ENCODE results near the gene FADS1. TPM values are rescaled to one million over a fixed set of nuclear protein-coding genes. Genes with fewer than 3 reads are reported as not detected.

The FADS1 gene
- total and polyA plus RNA-seq, 4 donors, result 11.8 to 61.1 (median 32.0) TPM

DNA sequence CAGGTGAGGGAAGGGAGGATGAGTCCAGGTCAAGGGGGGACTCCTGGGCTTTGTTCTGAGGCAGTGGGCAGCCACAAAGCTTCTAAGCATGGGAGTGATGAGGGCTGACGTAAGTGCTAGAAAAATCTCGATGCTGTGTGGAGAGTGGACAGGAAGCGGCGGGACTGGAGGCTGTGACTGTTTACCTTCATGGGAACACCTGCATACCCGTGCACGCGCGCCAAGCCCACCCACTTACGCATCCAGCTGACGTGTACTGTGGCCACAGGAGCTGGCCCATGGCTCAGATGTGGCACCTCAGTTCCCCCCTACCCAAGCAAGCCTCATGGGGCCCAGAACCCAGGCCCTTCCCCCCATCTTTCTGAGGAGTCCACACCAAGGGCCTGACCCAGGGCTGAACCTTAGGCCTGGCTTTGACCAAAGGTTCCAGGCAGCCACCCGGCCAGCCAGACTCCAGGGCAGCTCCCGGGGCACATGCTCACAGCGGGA is 50.4 kb downstream of the FADS1 start:
- H3K27ac ChIP-seq (ENCODE audit: low read depth in 1 of 2, low read length in 2 of 2), result no peak overlapping the region
- no peaks in the 10 kb centered on the region for H3K36me3 ChIP-seq (ENCODE audit: control insufficient read depth in 1 of 2, insufficient read depth in 2 of 2, low read length in 1 of 2)

DNA sequence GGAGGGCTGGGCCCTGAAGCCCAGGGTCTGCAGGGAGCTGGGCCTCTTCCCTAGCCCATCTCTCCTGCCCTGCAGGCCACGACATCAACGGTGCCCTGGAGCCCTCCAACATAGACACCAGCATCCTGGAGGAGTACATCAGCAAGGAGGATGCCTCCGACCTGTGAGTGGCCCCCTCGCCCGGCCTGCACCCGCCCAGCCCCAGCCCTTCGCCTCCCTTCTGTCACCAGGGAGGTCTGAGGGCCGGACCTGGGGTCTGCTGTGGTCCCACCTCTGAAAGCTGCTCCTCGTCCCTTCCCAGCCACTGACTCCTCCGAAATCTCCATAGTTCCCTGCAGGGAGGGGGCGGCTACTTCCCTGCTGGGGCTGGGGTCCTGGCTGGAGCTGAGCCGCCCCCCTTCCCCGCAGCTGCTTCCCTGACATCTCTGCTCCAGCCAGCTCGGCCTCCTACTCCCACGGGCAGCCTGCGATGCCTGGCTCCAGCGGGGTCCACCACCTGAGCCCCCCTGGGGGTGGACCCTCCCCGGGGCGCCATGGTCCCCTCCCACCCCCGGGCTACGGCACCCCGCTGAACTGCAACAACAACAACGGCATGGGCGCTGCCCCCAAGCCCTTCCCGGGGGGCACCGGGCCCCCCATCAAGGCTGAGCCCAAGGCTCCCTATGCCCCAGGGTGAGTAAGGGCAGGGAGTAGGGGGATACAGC is 51.1 kb downstream of the FADS1 start:
- intact Hi-C loops (cut with DNase I), result no loop called here
- WGBS, 2 donors, result 81 to 84% methylated on average over 24 to 26 of the region's 26 CpGs
- H3K27me3 ChIP-seq (ENCODE audit: control insufficient read depth in 1 of 2, insufficient read depth in 2 of 2, low read length in 1 of 2), result no peaks in the 10 kb centered on the region
- H3K27ac ChIP-seq (ENCODE audit: low read depth in 1 of 2, low read length in 2 of 2), result no peak overlapping the region
- H3K4me3 ChIP-seq (ENCODE audit: low read length in 2 of 2), result no peak overlapping the region
- no peak for ATAC-seq (ENCODE audit: low FRiP score)
- no peaks in the 10 kb centered on the region for H3K36me3 ChIP-seq (ENCODE audit: control insufficient read depth in 1 of 2, insufficient read depth in 2 of 2, low read length in 1 of 2)
- H3K9me3 ChIP-seq (ENCODE audit: control insufficient read depth, low read length), result no peaks in the 10 kb centered on the region
- no peaks in the 10 kb centered on the region for H3K4me1 ChIP-seq (ENCODE audit: control insufficient read depth in 1 of 2, insufficient read depth in 2 of 2, low read length in 2 of 2)
- no peak for DNase-seq

More for the DNA sequence above, 50.4 kb downstream of the FADS1 start:
- ATAC-seq (ENCODE audit: low FRiP score) (no peak), DNase-seq (no peak)
- WGBS, 2 donors, result 75 to 84% methylated on average over 13 of the region's 13 CpGs
- Histone ChIP-seq H3K4me3 (ENCODE audit: low read length in 2 of 2) (no peak overlapping the region), H3K9me3 (ENCODE audit: control insufficient read depth, low read length) (no peaks in the 10 kb centered on the region), H3K4me1 (ENCODE audit: control insufficient read depth in 1 of 2, insufficient read depth in 2 of 2, low read length in 2 of 2) (no peaks in the 10 kb centered on the region), H3K27me3 (ENCODE audit: control insufficient read depth in 1 of 2, insufficient read depth in 2 of 2, low read length in 1 of 2) (no peaks in the 10 kb centered on the region)
- intact Hi-C loops (cut with DNase I), result no loop called here

DNA sequence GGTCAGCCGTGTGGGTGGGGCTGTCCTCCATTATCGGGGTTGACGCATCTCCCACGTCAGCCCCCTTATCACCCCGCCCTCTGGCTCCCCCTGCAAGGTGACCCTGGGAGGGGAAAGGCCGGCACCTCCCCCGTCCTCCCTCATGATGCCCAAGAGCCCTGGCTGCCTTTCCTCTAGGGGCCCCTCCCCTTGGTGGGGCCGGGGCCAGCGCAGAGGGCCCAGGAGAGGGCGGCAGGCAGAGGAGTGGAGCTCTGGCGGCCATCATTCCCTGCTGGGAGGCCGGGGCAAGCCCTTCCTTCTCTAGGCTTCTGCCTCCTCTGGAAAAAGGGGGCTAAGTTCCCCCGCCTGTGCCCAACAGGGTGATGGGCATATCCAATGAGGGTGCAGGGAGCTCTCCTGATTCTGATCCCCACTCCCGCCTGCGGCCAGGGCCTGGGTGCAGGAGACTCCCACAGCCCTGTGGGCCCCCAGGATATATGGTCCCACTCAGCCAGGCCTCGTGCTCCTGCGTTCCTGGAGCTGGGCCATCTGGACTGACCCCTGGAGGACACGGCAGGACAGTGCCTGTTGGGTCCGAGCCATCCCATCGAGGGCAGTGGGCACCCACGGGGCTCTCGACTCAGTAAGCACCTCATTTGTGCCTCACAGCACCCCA is 52.1 kb downstream of the FADS1 start:
- H3K9me3 ChIP-seq (ENCODE audit: control insufficient read depth, low read length), result no peaks in the 10 kb centered on the region
- intact Hi-C loops (cut with DNase I), result no loop called here
- no peaks in the 10 kb centered on the region for H3K27me3 ChIP-seq (ENCODE audit: control insufficient read depth in 1 of 2, insufficient read depth in 2 of 2, low read length in 1 of 2)
- no peak overlapping the region for H3K27ac ChIP-seq (ENCODE audit: low read depth in 1 of 2, low read length in 2 of 2)
- WGBS, 2 donors, result 54 to 55% methylated on average over 22 of the region's 22 CpGs
- H3K4me3 ChIP-seq (ENCODE audit: low read length in 2 of 2), result no peak overlapping the region
- no peaks in the 10 kb centered on the region for H3K4me1 ChIP-seq (ENCODE audit: control insufficient read depth in 1 of 2, insufficient read depth in 2 of 2, low read length in 2 of 2)
- ATAC-seq (ENCODE audit: low FRiP score) (peak; percentile 20), DNase-seq (no peak)
- no peaks in the 10 kb centered on the region for H3K36me3 ChIP-seq (ENCODE audit: control insufficient read depth in 1 of 2, insufficient read depth in 2 of 2, low read length in 1 of 2)

DNA sequence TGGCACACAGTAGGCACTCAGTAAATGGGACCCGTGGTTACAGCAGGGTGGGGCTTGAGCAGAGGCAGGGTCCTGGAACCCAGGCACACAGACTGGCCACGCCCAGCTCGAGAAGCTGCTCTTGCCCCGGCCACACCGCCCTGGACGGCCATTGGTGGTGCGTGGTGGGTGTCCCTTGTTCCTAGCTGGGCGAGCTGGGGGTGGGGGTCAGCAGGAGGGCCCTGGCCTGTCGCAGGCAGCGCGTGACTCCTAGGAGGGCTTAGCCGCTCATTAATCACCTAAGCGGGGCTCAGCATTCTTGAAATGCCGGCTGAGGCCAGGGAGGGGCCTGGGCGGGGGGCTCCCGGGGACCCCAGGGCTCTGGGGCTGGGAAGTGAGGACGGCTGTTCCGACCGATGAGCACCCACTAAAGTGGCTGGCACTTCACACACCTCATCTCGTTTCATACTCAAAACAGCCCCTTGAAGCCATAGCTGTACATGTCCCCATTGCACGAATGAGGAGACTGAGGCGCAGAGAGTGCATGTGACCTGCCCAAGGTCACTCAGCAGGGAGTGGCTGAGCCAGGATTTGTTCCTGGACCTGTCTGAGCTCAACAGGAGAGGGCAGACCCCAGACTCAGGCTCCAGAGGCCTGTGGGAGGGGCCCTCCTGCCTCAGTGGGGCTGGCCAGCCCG is 52.7 kb downstream of the FADS1 start:
- intact Hi-C loops (cut with DNase I), result no loop called here
- no peak overlapping the region for H3K27ac ChIP-seq (ENCODE audit: low read depth in 1 of 2, low read length in 2 of 2)
- WGBS, 2 donors, result 67 to 75% methylated on average over 23 of the region's 23 CpGs

DNA sequence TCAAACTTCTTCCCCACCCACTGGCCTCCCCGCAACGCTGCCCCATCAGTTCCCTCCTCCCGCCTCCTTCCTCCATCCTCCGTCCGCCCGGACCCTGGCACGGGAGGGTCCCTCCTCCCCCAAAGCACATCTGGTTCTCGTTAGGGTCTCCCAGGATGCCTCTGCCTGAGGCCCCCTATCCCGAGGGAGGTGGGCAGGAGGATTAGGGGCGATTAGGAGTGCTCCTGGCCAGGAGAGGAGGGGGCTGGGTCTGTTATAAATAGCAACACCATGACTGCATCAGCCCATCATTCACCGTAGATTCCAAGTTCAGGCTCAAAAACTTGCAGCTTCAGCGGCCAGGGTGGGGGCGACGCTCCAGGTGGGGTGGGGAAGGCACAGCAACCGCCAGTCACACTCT is 54.0 kb downstream of the FADS1 start:
- intact Hi-C loops (cut with DNase I), result no loop called here
- no peaks in the 10 kb centered on the region for H3K4me1 ChIP-seq (ENCODE audit: control insufficient read depth in 1 of 2, insufficient read depth in 2 of 2, low read length in 2 of 2)
- no peaks in the 10 kb centered on the region for H3K36me3 ChIP-seq (ENCODE audit: control insufficient read depth in 1 of 2, insufficient read depth in 2 of 2, low read length in 1 of 2)
- no peaks in the 10 kb centered on the region for H3K27me3 ChIP-seq (ENCODE audit: control insufficient read depth in 1 of 2, insufficient read depth in 2 of 2, low read length in 1 of 2)
- ATAC-seq (ENCODE audit: low FRiP score) (no peak), DNase-seq (no peak)
- 32 to 38% methylated on average over 15 of the region's 15 CpGs for WGBS, 2 donors
- no peak overlapping the region for H3K27ac ChIP-seq (ENCODE audit: low read depth in 1 of 2, low read length in 2 of 2)
- no peak overlapping the region for H3K4me3 ChIP-seq (ENCODE audit: low read length in 2 of 2)
- H3K9me3 ChIP-seq (ENCODE audit: control insufficient read depth, low read length), result no peaks in the 10 kb centered on the region

More for the DNA sequence above, 52.7 kb downstream of the FADS1 start:
- H3K4me1 ChIP-seq (ENCODE audit: control insufficient read depth in 1 of 2, insufficient read depth in 2 of 2, low read length in 2 of 2), result no peaks in the 10 kb centered on the region
- DNase-seq (no peak), ATAC-seq (ENCODE audit: low FRiP score) (no peak)
- H3K9me3 ChIP-seq (ENCODE audit: control insufficient read depth, low read length), result no peaks in the 10 kb centered on the region
- H3K36me3 ChIP-seq (ENCODE audit: control insufficient read depth in 1 of 2, insufficient read depth in 2 of 2, low read length in 1 of 2), result no peaks in the 10 kb centered on the region
- no peak overlapping the region for H3K4me3 ChIP-seq (ENCODE audit: low read length in 2 of 2)
- no peaks in the 10 kb centered on the region for H3K27me3 ChIP-seq (ENCODE audit: control insufficient read depth in 1 of 2, insufficient read depth in 2 of 2, low read length in 1 of 2)

DNA sequence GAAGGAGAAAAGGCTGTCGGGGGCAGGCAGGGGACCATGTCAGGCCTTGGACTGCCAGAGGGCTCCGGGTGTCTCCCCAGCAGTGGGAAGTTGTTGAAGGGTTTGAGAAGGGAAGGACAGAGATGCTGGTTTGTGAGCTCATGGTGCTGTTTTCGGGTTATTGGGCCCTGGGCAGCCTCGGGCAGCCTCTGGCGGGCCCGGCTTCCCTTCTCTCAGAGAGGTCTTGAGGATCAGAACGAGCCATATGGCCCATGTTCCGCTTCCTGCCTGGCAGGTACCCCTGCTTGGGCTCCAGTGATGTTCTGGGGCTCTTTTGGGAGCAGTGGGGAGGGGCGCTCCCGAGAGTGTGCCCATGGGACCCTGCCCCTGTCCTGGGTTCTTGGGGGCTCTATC is 54.6 kb downstream of the FADS1 start:
- no peaks in the 10 kb centered on the region for H3K9me3 ChIP-seq (ENCODE audit: control insufficient read depth, low read length)
- no peak for DNase-seq
- H3K4me3 ChIP-seq (ENCODE audit: low read length in 2 of 2), result no peak overlapping the region
- WGBS, 2 donors, result 71 to 77% methylated on average over 10 of the region's 10 CpGs
- no peak overlapping the region for H3K27ac ChIP-seq (ENCODE audit: low read depth in 1 of 2, low read length in 2 of 2)
- ATAC-seq (ENCODE audit: low FRiP score), result no peak
- H3K27me3 ChIP-seq (ENCODE audit: control insufficient read depth in 1 of 2, insufficient read depth in 2 of 2, low read length in 1 of 2), result no peaks in the 10 kb centered on the region
- intact Hi-C loops (cut with DNase I), result no loop called here
- H3K4me1 ChIP-seq (ENCODE audit: control insufficient read depth in 1 of 2, insufficient read depth in 2 of 2, low read length in 2 of 2), result no peaks in the 10 kb centered on the region
- H3K36me3 ChIP-seq (ENCODE audit: control insufficient read depth in 1 of 2, insufficient read depth in 2 of 2, low read length in 1 of 2), result no peaks in the 10 kb centered on the region

DNA sequence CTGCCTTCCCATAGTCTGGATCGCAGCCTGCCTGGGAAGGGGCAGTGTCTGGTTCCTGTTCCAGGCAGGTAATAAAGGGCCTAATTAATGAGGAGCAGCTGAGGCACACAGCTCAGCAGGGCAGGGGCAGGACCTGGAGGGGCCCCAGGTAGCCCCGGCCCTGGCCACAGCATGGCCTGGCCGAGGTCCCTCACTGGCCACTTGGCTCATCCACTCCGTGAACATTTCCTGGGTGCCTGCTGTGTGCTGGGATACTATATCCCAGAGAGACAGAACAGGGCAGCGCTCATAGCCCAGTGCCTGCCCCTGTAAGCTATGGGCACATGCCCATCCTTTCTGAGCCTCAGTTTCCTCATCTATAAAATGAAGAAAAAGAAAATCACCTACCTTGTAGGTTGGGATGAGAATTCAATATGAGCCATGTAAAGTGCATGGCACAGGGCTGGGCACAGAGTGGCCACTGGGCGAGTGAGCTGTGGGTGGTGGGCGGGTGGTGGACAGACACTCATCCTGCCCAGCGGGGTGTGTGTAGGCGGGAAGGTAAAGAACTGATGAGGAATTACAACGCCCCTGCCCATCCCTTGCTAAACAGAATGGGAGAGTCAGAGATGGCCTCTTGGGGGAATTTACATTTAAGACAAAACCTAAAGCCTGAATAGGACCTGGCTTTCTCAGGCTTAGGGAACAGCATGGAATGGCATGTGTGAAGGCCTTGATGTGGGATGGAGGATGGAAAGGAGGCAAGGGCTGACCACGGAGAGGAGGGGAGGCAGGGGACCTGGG is 55.2 kb downstream of the FADS1 start:
- Histone ChIP-seq H3K4me1 (ENCODE audit: control insufficient read depth in 1 of 2, insufficient read depth in 2 of 2, low read length in 2 of 2) (no peaks in the 10 kb centered on the region), H3K27ac (ENCODE audit: low read depth in 1 of 2, low read length in 2 of 2) (no peak overlapping the region), H3K9me3 (ENCODE audit: control insufficient read depth, low read length) (no peaks in the 10 kb centered on the region), H3K36me3 (ENCODE audit: control insufficient read depth in 1 of 2, insufficient read depth in 2 of 2, low read length in 1 of 2) (no peaks in the 10 kb centered on the region), H3K4me3 (ENCODE audit: low read length in 2 of 2) (no peak overlapping the region), H3K27me3 (ENCODE audit: control insufficient read depth in 1 of 2, insufficient read depth in 2 of 2, low read length in 1 of 2) (no peaks in the 10 kb centered on the region)
- intact Hi-C loops (cut with DNase I), result no loop called here
- WGBS, 2 donors, result 87 to 90% methylated on average over 11 of the region's 11 CpGs
- no peak for ATAC-seq (ENCODE audit: low FRiP score)
- no peak for DNase-seq

DNA sequence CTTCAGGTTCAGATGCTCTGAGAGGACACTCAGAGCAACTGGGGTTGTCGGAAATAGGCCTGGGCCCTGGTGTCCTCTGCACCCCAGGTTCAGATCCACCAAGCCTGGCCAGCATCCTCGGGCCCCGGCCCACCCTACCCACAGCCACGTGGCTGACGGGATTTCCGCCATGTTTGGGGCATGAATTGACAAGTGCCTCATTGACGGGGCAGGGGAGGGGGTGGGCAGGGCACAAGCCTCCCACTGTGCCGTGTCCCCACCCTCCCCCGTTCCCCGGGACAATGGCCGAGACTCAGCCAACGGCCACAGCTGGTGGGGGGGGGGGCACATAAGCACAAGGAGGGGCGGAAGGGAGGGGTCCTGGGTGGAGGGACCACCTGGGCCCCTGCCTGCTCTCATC is 55.9 kb downstream of the FADS1 start:
- WGBS, 2 donors, result 83 to 95% methylated on average over 11 to 13 of the region's 13 CpGs
- intact Hi-C loops (cut with DNase I), result no loop called here
- Histone ChIP-seq H3K4me1 (ENCODE audit: control insufficient read depth in 1 of 2, insufficient read depth in 2 of 2, low read length in 2 of 2) (no peaks in the 10 kb centered on the region), H3K27ac (ENCODE audit: low read depth in 1 of 2, low read length in 2 of 2) (no peak overlapping the region), H3K9me3 (ENCODE audit: control insufficient read depth, low read length) (no peaks in the 10 kb centered on the region), H3K27me3 (ENCODE audit: control insufficient read depth in 1 of 2, insufficient read depth in 2 of 2, low read length in 1 of 2) (no peaks in the 10 kb centered on the region), H3K4me3 (ENCODE audit: low read length in 2 of 2) (no peak overlapping the region), H3K36me3 (ENCODE audit: control insufficient read depth in 1 of 2, insufficient read depth in 2 of 2, low read length in 1 of 2) (no peaks in the 10 kb centered on the region)
- DNase-seq (no peak), ATAC-seq (ENCODE audit: low FRiP score) (no peak)
